Subcutaneous adipose tissue (tissue), 4 donors: Measurements from ENCODE around the gene MAPK8IP2. TPM values are rescaled to one million over a fixed set of nuclear protein-coding genes. Genes with fewer than 3 reads are reported as not detected.

Experiments
- total RNA-seq, 4 donors: library from RNA; depleted of rRNA; stranded (reverse); fragments of >200 nt; gene quantifications; one replicate each; pipeline ENCODE4 v1.1.0, GENCODE V29; 2016
- TF ChIP-seq, protein P1 (sequence below): fragments of 450-650 bp; IDR thresholded peaks from one replicate; pipeline ENCODE4 v1.5.1; 2016; ENCODE audit warnings: low read depth, mild to moderate bottlenecking, control low read depth, antibody characterized with exemption, moderate library complexity

The MAPK8IP2 gene
- total RNA-seq, 4 donors from 2014 or later = 0.19 to 1.1 (median 0.51) TPM; not detected in 1

DNA sequence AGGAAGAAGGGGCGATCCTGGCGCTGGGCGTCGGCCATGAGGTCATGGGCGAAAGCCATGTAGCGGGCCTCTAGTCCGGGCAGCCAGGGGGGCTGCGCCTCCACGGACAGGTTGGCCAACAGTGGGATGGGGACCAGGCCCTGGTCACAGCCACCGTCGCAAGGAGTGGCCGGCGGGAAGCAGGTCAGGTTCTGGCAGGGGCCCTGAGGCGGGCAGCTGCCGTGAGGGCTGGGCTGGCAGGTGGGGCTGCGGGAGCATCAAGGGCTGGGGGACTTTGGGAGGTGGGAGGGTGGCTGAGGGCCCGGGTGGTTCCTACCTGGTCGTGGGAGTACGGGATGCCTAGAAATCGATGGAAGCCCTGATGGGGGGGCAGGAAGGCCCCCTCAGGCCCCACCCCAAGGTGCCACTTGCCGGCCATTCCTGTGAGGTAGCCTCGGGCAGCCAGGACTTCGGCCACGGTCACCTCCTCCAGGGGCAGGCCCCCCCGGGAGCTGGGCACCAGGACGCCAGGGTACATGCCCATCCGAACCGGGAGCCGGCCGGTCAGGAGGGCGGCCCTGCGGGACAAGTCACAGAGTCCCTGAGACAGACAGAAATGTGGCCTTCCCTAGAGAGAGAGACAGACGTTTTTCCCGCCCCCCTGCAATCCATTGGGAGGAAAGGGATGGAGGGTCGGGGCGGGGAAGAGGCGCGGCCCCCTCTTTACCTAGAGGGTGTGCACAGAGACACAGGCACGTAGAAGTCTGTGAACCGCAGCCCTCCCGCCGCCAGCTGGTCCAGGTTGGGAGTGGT is 26.5 kb downstream of the MAPK8IP2 start:
- TF ChIP-seq, protein P1, sequence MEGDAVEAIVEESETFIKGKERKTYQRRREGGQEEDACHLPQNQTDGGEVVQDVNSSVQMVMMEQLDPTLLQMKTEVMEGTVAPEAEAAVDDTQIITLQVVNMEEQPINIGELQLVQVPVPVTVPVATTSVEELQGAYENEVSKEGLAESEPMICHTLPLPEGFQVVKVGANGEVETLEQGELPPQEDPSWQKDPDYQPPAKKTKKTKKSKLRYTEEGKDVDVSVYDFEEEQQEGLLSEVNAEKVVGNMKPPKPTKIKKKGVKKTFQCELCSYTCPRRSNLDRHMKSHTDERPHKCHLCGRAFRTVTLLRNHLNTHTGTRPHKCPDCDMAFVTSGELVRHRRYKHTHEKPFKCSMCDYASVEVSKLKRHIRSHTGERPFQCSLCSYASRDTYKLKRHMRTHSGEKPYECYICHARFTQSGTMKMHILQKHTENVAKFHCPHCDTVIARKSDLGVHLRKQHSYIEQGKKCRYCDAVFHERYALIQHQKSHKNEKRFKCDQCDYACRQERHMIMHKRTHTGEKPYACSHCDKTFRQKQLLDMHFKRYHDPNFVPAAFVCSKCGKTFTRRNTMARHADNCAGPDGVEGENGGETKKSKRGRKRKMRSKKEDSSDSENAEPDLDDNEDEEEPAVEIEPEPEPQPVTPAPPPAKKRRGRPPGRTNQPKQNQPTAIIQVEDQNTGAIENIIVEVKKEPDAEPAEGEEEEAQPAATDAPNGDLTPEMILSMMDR = no peak

DNA sequence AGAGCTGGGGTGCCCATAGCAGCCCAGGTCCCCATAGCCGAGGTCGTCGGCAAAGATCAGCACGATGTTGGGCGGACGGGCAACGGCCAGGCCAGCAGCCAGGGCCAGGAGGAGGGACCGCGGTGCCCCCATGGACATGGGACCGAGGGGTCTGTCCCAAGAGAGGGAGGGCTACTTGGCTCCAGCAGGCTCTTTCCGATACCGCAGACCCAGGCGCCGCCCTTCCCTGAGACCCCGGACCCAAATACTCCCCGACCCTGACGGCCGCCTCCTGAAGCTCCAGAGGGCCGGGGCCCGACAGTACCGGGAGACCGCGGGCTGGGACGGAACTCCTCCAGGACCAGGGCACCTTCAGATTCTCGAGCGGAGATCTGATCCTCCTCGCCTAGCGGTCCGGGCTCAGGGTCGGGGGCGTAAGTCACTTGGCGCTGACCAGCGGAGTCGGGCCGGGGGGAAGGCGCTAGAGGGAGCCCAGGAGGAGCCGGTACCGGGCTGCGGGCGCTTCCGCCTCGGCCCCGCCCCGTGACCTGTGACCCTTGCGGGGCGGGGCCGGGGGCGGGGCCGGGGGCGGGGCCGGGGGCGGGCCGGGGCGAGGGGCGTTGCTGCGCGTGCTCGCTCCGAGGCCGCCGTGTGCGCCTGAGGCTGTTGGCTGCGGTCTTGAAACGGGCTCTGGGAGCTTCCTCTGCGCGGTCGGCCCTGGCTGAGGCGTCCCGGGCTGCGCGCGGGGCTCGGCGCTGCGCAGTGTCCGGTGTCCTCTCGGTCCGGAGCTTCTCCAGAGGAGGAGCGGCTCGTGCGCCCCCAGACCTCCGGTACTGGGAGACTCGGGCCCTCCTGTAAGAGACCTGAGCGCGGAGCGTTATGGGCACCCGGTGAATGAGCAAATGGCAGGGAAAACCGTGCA is 27.3 kb downstream of the MAPK8IP2 start, which contains the start of gene ARSA:
ARSA (minus strand) TSS at position 511 of the 901 bp plus-strand sequence; CDS start at position 138, 373 bp downstream.
- TF ChIP-seq, protein P1 = no peak

DNA sequence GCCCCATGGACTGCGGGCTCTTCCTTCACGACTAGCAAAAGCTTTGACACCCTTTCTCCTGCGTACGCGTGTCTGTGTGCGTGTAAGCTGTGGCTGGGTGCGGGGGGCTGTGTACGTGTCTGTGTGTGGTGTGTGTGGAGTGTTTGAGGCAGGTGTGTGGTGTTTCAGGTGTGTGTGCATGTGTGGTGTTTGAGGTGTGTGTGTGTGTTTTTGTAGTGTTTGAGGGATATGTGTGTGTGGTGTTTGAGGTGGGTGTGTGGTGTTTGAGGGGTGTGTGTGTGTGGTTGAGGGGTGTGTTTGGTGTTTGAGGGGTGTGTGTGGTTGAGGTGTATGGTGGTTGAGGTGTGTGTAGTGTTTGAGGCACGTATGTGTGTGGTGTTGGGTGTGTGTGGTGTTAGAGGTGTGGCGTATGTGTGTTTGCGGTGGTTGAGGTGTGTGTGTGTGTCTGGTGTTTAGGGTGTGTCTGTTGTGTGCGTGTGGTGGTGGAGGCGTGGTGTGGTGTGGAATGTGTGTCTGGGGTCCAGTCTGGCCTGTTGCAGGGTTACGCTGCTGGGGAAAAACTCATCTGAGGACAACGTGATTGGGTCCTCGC is 28.0 kb downstream of the MAPK8IP2 start:
- TF ChIP-seq, protein P1 = no peak

DNA sequence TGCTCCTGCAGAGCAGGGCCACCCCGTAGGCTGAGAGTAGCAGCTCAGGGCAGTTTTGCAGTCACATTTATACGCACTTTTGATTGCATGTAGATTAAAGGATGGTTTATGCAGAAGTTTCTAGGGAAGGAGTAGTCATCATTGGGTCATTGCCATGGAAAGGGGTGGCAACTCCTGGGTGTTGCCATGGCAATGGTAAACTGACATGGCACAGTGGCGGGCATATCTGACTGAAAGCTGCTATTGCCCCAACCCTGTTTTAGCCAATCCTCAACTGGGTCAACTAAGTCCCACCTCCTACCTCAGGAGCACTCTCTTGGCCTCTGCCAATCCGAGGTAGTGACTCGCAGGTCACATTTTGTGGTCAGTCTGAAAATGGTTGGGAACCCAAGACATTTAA is 29.8 kb downstream of the MAPK8IP2 start:
- TF ChIP-seq, protein P1 = no peak

DNA sequence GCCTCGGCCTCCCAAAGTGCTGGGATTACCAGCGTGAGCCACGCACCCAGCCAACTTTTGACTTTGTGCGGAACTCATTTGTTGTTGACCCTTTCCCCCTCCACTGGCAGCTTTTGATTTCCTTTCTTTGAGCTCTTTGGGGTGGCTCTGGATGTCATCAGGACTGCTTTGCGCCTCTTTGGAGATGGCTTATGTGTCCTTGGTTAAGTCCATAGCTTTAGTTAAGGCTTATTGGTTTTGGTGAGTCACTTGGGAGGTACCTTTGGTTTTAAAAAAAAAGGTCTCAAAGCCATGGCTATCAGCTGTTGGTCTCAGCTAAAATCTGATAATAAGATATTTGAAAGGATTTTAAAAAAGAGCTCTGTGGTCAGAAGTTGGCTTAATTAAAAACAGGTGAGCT is 32.5 kb downstream of the MAPK8IP2 start:
- TF ChIP-seq, protein P1 = no peak

DNA sequence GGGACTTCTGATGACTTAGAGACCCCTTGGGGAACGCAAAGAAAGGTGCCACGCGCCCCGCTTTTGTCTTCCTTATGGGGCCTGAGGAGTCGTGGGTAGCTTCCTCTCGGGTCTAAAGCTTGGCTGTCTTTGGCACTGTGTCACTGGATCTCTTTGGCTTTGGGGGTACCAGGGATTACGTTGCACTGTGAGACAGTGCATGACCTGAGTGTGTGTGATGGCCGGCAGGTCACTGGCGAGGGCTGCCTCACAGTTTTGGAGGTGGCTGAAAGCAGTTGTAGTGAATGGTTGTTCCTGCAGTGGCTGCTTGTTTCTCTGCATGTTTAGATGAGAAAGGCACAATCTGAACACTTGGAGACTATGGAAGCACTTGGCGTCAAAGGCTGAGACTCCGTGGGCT is 33.2 kb downstream of the MAPK8IP2 start:
- TF ChIP-seq, protein P1 = no peak
